T-helper 2 cell treated with Interferon-gamma antibody and Interleukin-4, amounts not matched to agents 5 μg/mL and 100 μg/mL, for 36 hours (primary cell): ENCODE data around the gene IMMP2L.

ENCODE experiments used
- DNase-seq: peaks from one replicate; pipeline ENCODE4 v3.0.0; 2021; ENCODE audit warnings: low spot score
- H3K27ac Mint-ChIP-seq: one replicate; pipeline ENCODE4 v1.8.0; 2021; ENCODE audit warnings: mild to moderate bottlenecking, mixed read lengths
- H3K27me3 Mint-ChIP-seq: one replicate; pipeline ENCODE4 v1.8.0; 2021; ENCODE audit warnings: low read depth, mixed read lengths
- H3K36me3 Mint-ChIP-seq: one replicate; pipeline ENCODE4 v1.8.0; 2021; ENCODE audit warnings: low read depth, mixed read lengths
- H3K4me1 Mint-ChIP-seq: one replicate; pipeline ENCODE4 v1.8.0; 2021; ENCODE audit warnings: low read depth, mixed read lengths
- H3K4me3 Mint-ChIP-seq: one replicate; pipeline ENCODE4 v1.8.0; 2022; ENCODE audit warnings: mild to moderate bottlenecking, moderate library complexity, mixed read lengths
- H3K9me3 Mint-ChIP-seq: one replicate; pipeline ENCODE4 v1.8.0; 2021; ENCODE audit warnings: mixed read lengths

Gene IMMP2L

GRCh38 chr7:111212857-111213523 is 349.3 kb downstream of the IMMP2L start:
- no peaks in the 10 kb centered on the region for H3K4me1 Mint-ChIP-seq
- no peaks in the 10 kb centered on the region for H3K27me3 Mint-ChIP-seq
- H3K27ac Mint-ChIP-seq, result no peak overlapping the region
- H3K9me3 Mint-ChIP-seq, result no peaks in the 10 kb centered on the region
- H3K36me3 Mint-ChIP-seq, result no peaks in the 10 kb centered on the region
- DNase-seq, result no peak
- no peak overlapping the region for H3K4me3 Mint-ChIP-seq

GRCh38 chr7:111210996-111211395 is 351.3 kb downstream of the IMMP2L start:
- Mint-ChIP-seq H3K27me3 (no peaks in the 10 kb centered on the region), H3K27ac (no peak overlapping the region), H3K9me3 (no peaks in the 10 kb centered on the region), H3K4me1 (no peaks in the 10 kb centered on the region), H3K36me3 (no peaks in the 10 kb centered on the region), H3K4me3 (no peak overlapping the region)
- no peak for DNase-seq

GRCh38 chr7:111210043-111210442 is 352.2 kb downstream of the IMMP2L start:
- Mint-ChIP-seq H3K36me3 (no peaks in the 10 kb centered on the region), H3K4me3 (no peak overlapping the region), H3K4me1 (no peaks in the 10 kb centered on the region), H3K9me3 (no peaks in the 10 kb centered on the region), H3K27me3 (no peaks in the 10 kb centered on the region), H3K27ac (no peak overlapping the region)
- DNase-seq, result no peak

- Mint-ChIP-seq H3K27ac (no peak overlapping the region), H3K4me3 (no peak overlapping the region), H3K27me3 (no peaks in the 10 kb centered on the region), H3K9me3 (no peaks in the 10 kb centered on the region), H3K4me1 (no peaks in the 10 kb centered on the region), H3K36me3 (no peaks in the 10 kb centered on the region)
- no peak for DNase-seq
These were observed 357.0 kb downstream of the IMMP2L start for GRCh38 chr7:111205251-111205650.

GRCh38 chr7:111202321-111202720 is 360.0 kb downstream of the IMMP2L start:
- Mint-ChIP-seq H3K27ac (no peak overlapping the region), H3K36me3 (no peaks in the 10 kb centered on the region)

GRCh38 chr7:111199643-111200042 is 362.6 kb downstream of the IMMP2L start:
- no peak overlapping the region for H3K4me3 Mint-ChIP-seq

More at GRCh38 chr7:111202321-111202720, 360.0 kb downstream of the IMMP2L start:
- H3K4me3 Mint-ChIP-seq, result no peak overlapping the region
- no peaks in the 10 kb centered on the region for H3K27me3 Mint-ChIP-seq
- DNase-seq, result no peak
- no peaks in the 10 kb centered on the region for H3K9me3 Mint-ChIP-seq
- no peaks in the 10 kb centered on the region for H3K4me1 Mint-ChIP-seq

GRCh38 chr7:111198255-111198654 is 364.0 kb downstream of the IMMP2L start:
- Mint-ChIP-seq H3K36me3 (no peaks in the 10 kb centered on the region), H3K27ac (no peak overlapping the region), H3K4me1 (no peaks in the 10 kb centered on the region), H3K9me3 (no peaks in the 10 kb centered on the region), H3K27me3 (no peaks in the 10 kb centered on the region), H3K4me3 (no peak overlapping the region)
- no peak for DNase-seq

More at GRCh38 chr7:111199643-111200042, 362.6 kb downstream of the IMMP2L start:
- no peak overlapping the region for H3K27ac Mint-ChIP-seq
- H3K4me1 Mint-ChIP-seq, result no peaks in the 10 kb centered on the region
- H3K9me3 Mint-ChIP-seq, result no peaks in the 10 kb centered on the region
- H3K36me3 Mint-ChIP-seq, result no peaks in the 10 kb centered on the region
- no peaks in the 10 kb centered on the region for H3K27me3 Mint-ChIP-seq
- DNase-seq, result no peak

- no peaks in the 10 kb centered on the region for H3K27me3 Mint-ChIP-seq
These were observed 365.6 kb downstream of the IMMP2L start for GRCh38 chr7:111196655-111197054.

GRCh38 chr7:111192614-111193413 is 369.5 kb downstream of the IMMP2L start:
- no peak for DNase-seq
- Mint-ChIP-seq H3K9me3 (no peaks in the 10 kb centered on the region), H3K36me3 (no peaks in the 10 kb centered on the region), H3K27ac (no peak overlapping the region), H3K27me3 (no peaks in the 10 kb centered on the region), H3K4me1 (no peaks in the 10 kb centered on the region), H3K4me3 (no peak overlapping the region)

More at GRCh38 chr7:111196655-111197054, 365.6 kb downstream of the IMMP2L start:
- DNase-seq, result no peak
- H3K36me3 Mint-ChIP-seq, result no peaks in the 10 kb centered on the region
- H3K27ac Mint-ChIP-seq, result no peak overlapping the region
- H3K9me3 Mint-ChIP-seq, result no peaks in the 10 kb centered on the region
- H3K4me1 Mint-ChIP-seq, result no peaks in the 10 kb centered on the region
- no peak overlapping the region for H3K4me3 Mint-ChIP-seq

- H3K4me1 Mint-ChIP-seq, result no peaks in the 10 kb centered on the region
- no peak overlapping the region for H3K4me3 Mint-ChIP-seq
- no peak overlapping the region for H3K27ac Mint-ChIP-seq
- no peaks in the 10 kb centered on the region for H3K27me3 Mint-ChIP-seq
- DNase-seq, result no peak
- no peaks in the 10 kb centered on the region for H3K9me3 Mint-ChIP-seq
- H3K36me3 Mint-ChIP-seq, result no peaks in the 10 kb centered on the region
These were observed 371.5 kb downstream of the IMMP2L start for GRCh38 chr7:111190804-111191203.

GRCh38 chr7:111184987-111185386 is 377.3 kb downstream of the IMMP2L start:
- Mint-ChIP-seq H3K4me3 (no peak overlapping the region), H3K4me1 (no peaks in the 10 kb centered on the region), H3K36me3 (no peaks in the 10 kb centered on the region), H3K9me3 (no peaks in the 10 kb centered on the region), H3K27me3 (no peaks in the 10 kb centered on the region), H3K27ac (no peak overlapping the region)
- no peak for DNase-seq

GRCh38 chr7:111183321-111183720 is 379.0 kb downstream of the IMMP2L start:
- no peak for DNase-seq
- H3K4me3 Mint-ChIP-seq, result no peak overlapping the region
- no peaks in the 10 kb centered on the region for H3K36me3 Mint-ChIP-seq
- H3K4me1 Mint-ChIP-seq, result no peaks in the 10 kb centered on the region
- H3K27ac Mint-ChIP-seq, result no peak overlapping the region
- no peaks in the 10 kb centered on the region for H3K9me3 Mint-ChIP-seq
- no peaks in the 10 kb centered on the region for H3K27me3 Mint-ChIP-seq

- Mint-ChIP-seq H3K27ac (no peak overlapping the region), H3K4me3 (no peak overlapping the region), H3K27me3 (no peaks in the 10 kb centered on the region), H3K4me1 (peaks cover 10% of the 10 kb centered on the region), H3K36me3 (no peaks in the 10 kb centered on the region), H3K9me3 (no peaks in the 10 kb centered on the region)
- no peak for DNase-seq
These were observed 382.0 kb downstream of the IMMP2L start for GRCh38 chr7:111180338-111180737.

GRCh38 chr7:111175908-111176441 is 386.3 kb downstream of the IMMP2L start:
- Mint-ChIP-seq H3K4me3 (no peak overlapping the region), H3K4me1 (peaks cover 10% of the 10 kb centered on the region), H3K27me3 (no peaks in the 10 kb centered on the region)

More at GRCh38 chr7:111175908-111176441, 386.3 kb downstream of the IMMP2L start:
- H3K36me3 Mint-ChIP-seq, result no peaks in the 10 kb centered on the region
- no peak for DNase-seq
- H3K9me3 Mint-ChIP-seq, result no peaks in the 10 kb centered on the region
- H3K27ac Mint-ChIP-seq, result no peak overlapping the region
